ENCODE measurements around the gene MRPS17. TPM values are rescaled to one million over a fixed set of nuclear protein-coding genes. Genes with fewer than 3 reads are reported as not detected.

Gene MRPS17
- total RNA-seq, 1 experiment from 2014 or later: 20.3 TPM

DNA sequence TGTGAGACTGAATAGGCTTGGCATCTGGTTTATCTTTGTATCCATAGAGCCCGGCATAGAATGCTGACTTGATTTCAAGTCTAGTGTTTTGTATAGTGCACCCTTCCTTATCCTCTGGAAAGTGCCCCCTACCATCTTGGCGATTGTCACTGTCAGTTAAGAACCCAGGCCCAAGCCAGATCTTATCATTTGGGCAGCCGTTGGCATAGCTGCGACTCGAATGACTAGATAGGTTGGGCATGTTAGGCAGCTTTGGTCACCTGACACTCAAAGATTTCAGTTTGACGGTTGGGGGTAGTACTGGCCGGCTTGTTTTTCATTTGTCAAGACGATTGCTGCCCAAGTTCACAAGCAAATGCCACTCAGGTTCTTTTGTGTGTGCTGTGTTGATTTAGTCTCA is 19.3 kb downstream of the MRPS17 start:
- DNase-seq (ENCODE audit: low spot score): no peak

DNA sequence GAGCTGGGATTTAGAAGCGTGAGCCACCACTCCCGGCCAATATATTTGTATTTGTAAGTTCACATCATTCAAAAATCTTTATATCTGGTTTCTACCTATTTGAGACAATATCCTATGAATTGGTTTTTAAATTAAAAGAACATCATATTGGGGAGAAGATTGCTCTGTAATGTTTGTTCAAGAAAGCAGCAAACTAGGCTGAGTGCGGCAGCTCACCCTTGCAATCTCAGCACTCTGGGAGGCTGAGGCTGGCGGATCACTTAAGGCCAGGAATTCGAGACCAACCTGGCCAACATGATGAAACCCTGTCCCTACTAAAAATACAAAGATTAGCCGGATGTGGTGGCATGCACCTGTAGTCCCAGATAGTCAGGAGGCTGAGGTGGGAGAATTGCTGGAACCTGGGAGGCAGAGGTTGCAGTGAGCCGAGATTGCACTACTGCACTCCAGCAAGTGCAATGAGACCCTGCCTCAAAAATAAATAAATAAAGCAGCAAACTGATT is 22.1 kb downstream of the MRPS17 start:
- no peak for DNase-seq (ENCODE audit: low spot score)

DNA sequence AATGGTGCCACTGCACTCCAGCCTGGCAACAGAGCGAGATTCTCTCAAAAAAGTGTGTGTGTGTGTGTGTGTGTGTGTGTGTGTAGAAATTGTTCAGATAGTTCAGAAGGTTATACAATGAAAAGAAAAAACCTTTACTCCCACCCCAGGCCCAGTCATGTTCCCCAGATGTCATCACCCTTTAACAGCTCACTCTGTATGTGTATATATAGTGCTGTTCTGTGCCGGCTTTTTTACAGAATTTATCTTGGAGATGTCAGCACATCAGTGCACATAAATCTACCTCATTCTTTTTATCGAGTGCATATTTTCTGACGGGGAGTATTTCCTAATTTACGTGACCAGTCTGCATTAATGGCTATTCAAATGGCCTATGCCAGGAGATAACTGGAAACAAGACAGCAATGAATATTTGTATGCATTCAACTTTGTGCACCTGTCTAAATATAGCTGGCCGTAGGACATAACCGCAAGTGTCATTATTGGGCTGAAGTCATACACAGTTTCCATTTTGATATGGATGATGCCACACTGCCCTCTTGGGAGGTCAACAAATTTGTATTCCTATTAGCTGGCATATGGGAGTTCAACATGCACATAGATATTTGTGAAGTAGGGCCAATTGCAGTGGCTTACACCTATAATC is 24.4 kb downstream of the MRPS17 start:
- no peak for DNase-seq (ENCODE audit: low spot score)

GRCh38 chr7:55977831-55978230 is 26.2 kb downstream of the MRPS17 start:
- no peak for DNase-seq (ENCODE audit: low spot score)

DNA sequence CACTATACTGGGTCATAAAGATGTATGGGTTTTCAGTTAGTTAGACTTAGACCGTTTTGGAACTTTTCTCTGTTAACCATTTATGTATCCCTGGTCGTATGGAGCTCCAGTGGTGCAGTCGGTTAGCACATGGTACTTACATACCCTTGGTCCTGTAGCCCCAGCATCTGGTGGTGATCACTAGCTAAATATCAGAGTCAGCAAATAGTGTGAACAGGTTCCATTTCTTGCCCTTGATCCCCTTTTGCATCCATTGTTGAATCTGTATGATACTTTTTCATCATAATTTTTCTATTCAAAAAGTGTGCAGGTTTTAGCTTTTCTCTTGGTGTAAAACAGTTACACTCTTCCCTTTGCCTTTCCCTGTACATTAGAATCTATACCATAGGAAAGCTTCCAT is 28.6 kb downstream of the MRPS17 start:
- no peak for DNase-seq (ENCODE audit: low spot score)

DNA sequence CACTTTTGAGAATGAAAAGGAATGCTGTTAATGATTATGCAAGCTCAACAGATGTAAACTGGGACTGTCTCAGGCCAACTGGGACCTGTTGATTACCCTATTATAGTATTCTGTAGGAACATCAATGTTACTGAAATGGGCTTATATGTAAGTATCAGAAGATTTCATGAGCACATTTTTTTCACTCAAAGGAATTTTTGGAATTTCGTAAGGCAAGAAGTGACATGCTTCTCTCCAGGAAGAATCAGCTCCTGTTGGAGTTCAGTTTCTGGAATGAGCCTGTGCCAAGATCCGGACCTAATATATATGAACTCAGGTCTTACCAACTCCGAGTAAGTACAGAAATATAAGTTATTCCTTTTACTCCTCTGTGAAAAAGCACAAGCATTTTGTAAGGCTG is 31.9 kb downstream of the MRPS17 start:
- no peak for DNase-seq (ENCODE audit: low spot score)

DNA sequence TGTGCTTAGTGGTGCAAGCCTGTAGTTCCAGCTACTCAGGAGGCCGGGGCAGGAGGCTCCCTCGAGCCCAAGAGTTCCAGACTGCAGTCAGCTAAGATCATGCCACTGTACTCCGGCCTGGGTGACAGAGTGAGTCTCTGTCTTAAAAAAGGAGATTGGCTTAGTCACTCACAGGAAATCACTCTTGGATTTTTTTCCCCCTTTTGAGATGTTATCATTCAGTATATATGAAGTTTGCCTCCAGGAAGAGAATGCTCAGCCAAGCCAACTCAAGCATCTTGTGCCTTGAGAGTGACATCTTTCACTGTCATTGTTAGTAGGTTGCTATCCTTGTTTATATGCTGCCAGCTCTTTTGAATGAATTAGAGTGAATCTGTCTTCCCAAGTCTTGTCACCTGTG is 40.7 kb downstream of the MRPS17 start:
- DNase-seq (ENCODE audit: low spot score): no peak

DNA sequence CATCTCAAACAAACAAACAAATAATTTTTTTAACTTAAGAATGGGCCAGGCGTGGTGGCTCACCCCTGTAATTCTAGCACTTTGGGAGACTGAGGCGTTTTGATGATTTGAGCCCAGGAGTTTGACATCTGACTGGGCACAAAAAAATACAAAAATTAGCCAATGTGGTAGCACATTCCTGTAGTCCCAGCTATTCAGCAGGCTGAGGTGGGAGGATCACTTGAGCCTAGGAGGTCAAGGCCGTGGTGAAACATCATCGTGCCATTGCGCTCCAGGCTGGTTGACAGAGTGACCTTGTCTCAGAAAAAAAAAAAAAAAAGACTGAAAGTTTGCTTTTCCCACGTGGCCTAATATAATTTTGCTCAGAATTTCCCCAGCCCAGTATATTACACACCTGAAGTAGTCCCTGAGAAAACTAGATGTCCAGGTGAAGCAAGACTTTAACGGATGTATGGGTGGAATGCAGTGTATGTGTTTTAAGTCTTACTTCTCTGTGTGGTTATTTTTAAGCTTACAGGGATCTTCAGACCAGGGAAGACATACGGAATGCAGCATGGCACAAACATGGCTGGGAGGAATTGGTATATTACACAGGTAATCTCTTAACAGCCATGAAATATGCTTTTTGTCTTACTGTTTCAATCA is 45.3 kb downstream of the MRPS17 start:
- no peak for DNase-seq (ENCODE audit: low spot score)

GRCh38 chr7:56003749-56004148 is 52.1 kb downstream of the MRPS17 start:
- DNase-seq (ENCODE audit: low spot score): no peak

Other genes starting within 250 kb of the MRPS17 start
- gene SEPTIN14, start 89.1 kb upstream of the MRPS17 start, total RNA-seq (2014; rRNA removed; shearing (Covaris generic)): not detected in 2 replicates
- gene ZNF713, start 64.4 kb upstream of the MRPS17 start, total RNA-seq (2014; rRNA removed; shearing (Covaris generic)): 0.08 and 1.0 TPM in 2 replicates
- 9.5 and 10.9 TPM in 2 replicates for gene NIPSNAP2, start 12.7 kb downstream of the MRPS17 start, total RNA-seq (2014; rRNA removed; shearing (Covaris generic))
- 126 and 130 TPM in 2 replicates for gene PSPH, start 99.6 kb downstream of the MRPS17 start, total RNA-seq (2014; rRNA removed; shearing (Covaris generic))
- gene CCT6A, start 99.9 kb downstream of the MRPS17 start, total RNA-seq (2014; rRNA removed; shearing (Covaris generic)): 278 and 294 TPM in 2 replicates
- 142 and 147 TPM in 2 replicates for gene SUMF2, start 112.4 kb downstream of the MRPS17 start, total RNA-seq (2014; rRNA removed; shearing (Covaris generic))
- gene PHKG1, start 141.1 kb downstream of the MRPS17 start, total RNA-seq (2014; rRNA removed; shearing (Covaris generic)): 1.5 and 1.7 TPM in 2 replicates
- gene CHCHD2, start 154.6 kb downstream of the MRPS17 start, total RNA-seq (2014; rRNA removed; shearing (Covaris generic)): 856 and 1,027 TPM in 2 replicates
- not detected in 2 replicates for gene NUPR2, start 164.5 kb downstream of the MRPS17 start, total RNA-seq (2014; rRNA removed; shearing (Covaris generic))

All from HT-29 (cell line).